ENCODE measurements around the gene SCPEP1.

DNA sequence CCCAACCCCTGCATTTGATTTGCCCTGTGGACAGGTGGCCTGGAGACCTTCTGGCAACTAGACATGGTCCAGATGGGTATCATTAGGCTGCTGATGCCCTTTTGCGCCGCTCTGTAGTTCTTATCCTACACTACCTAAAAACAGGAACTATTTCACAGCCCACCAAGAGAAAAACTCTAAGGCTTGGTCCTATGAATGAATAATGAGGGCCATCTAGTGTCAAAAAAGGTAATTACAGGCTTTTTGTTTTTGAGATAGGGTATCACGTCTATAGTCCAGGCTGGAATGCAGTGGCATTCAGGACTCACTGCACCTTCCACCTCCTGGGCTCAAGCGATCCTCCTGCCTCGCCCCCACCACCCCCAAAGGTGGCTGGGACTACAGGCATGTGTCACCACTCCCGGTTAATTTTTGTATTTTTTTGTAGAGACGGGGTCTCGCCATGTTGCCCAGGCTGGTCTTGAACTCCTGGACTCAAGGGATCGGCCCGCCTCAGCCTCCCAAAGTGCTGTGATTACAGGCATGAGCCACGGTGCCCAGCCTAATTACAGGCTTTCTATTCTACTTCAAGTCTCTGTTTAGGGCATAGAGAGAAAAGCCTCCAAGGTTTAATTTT, 38.0 kb upstream of the SCPEP1 start:
- no peak for TF ChIP-seq BHLHE40 (IDR thresholded peaks at IDR 0.05; ENCODE audit: borderline replicate concordance)
- no peak for TF ChIP-seq ZNF384 (IDR thresholded peaks at IDR 0.05)
- TF ChIP-seq FOXM1 (IDR thresholded peaks at IDR 0.05; ENCODE audit: borderline replicate concordance), result no peak
- TF ChIP-seq FOXA1 (IDR thresholded peaks at IDR 0.05), result no peak
- TF ChIP-seq NFRKB (IDR thresholded peaks at IDR 0.05), result no peak
- no peak for TF ChIP-seq FOXK2 (IDR thresholded peaks at IDR 0.05)
- TF ChIP-seq SUZ12 (IDR thresholded peaks at IDR 0.05), result no peak

All from HEK293T (cell line).